Astrocyte (in vitro differentiated cells and primary cell): ENCODE measurements around the gene CLMP. TPM values are rescaled to one million over a fixed set of nuclear protein-coding genes. Genes with fewer than 3 reads are reported as not detected.

Experiments
- DNase-seq: peaks from one replicate; pipeline ENCODE4 v3.0.0-alpha.2; 2010; ENCODE audit warnings: low read depth
- FAIRE-seq: peaks from 2 replicates; lab custom pipeline; 2011; peaks lifted over from hg19 to GRCh38; lab: Jason Lieb, UNC
- H2AFZ ChIP-seq: 2 replicates; pipeline ENCODE4 v1.6.0; 2012; ENCODE audit warnings: low read depth, low read length, inconsistent platforms
- H3K27ac ChIP-seq: 2 replicates; pipeline ENCODE4 v1.5.1; 2011; ENCODE audit warnings: low read depth, low read length, inconsistent platforms
- H3K27me3 ChIP-seq: 2 replicates; pipeline ENCODE4 v1.6.0; 2011; ENCODE audit warnings: low read length, inconsistent platforms; ENCODE audit not compliant: insufficient read depth
- H3K36me3 ChIP-seq: 2 replicates; pipeline ENCODE4 v1.5.1; 2011; ENCODE audit warnings: low read length, inconsistent platforms; ENCODE audit not compliant: insufficient read depth
- H3K4me1 ChIP-seq: 2 replicates; pipeline ENCODE4 v1.5.1; 2011; ENCODE audit warnings: low read length, inconsistent platforms; ENCODE audit not compliant: insufficient read depth
- H3K4me2 ChIP-seq: 2 replicates; pipeline ENCODE4 v1.6.0; 2012; ENCODE audit warnings: low read length, inconsistent platforms
- H3K4me3 ChIP-seq: 2 replicates; pipeline ENCODE4 v1.5.1; 2011; ENCODE audit warnings: low read depth, mild to moderate bottlenecking, low read length, inconsistent platforms; ENCODE audit not compliant: insufficient read depth
- H3K79me2 ChIP-seq: 2 replicates; pipeline ENCODE4 v1.6.0; 2012; ENCODE audit warnings: mild to moderate bottlenecking, low read length, inconsistent platforms; ENCODE audit not compliant: insufficient read depth
- H3K9ac ChIP-seq: 2 replicates; pipeline ENCODE4 v1.6.0; 2012; ENCODE audit warnings: mild to moderate bottlenecking, low read length, inconsistent platforms
- H3K9me3 ChIP-seq: 2 replicates; pipeline ENCODE4 v1.5.1; 2012; ENCODE audit warnings: low read depth, mild to moderate bottlenecking, low read length, inconsistent platforms; ENCODE audit not compliant: insufficient read depth
- H4K20me1 ChIP-seq: 2 replicates; pipeline ENCODE4 v1.6.0; 2012; ENCODE audit warnings: low read length, inconsistent platforms; ENCODE audit not compliant: insufficient read depth
- H3K27ac Mint-ChIP-seq: one replicate; pipeline ENCODE4 v1.8.0; 2021; ENCODE audit warnings: mild to moderate bottlenecking, mixed read lengths; ENCODE audit not compliant: unreplicated experiment
- H3K27me3 Mint-ChIP-seq: one replicate; pipeline ENCODE4 v1.8.0; 2021; ENCODE audit warnings: low read depth, mixed read lengths; ENCODE audit not compliant: unreplicated experiment
- H3K36me3 Mint-ChIP-seq: one replicate; pipeline ENCODE4 v1.8.0; 2021; ENCODE audit warnings: low read depth, mixed read lengths; ENCODE audit not compliant: unreplicated experiment
- H3K4me1 Mint-ChIP-seq: one replicate; pipeline ENCODE4 v1.8.0; 2021; ENCODE audit warnings: low read depth, mixed read lengths; ENCODE audit not compliant: unreplicated experiment
- H3K4me3 Mint-ChIP-seq: one replicate; pipeline ENCODE4 v1.8.0; 2021; ENCODE audit warnings: mild to moderate bottlenecking, moderate library complexity, mixed read lengths; ENCODE audit not compliant: unreplicated experiment
- H3K9me3 Mint-ChIP-seq: one replicate; pipeline ENCODE4 v1.8.0; 2021; ENCODE audit warnings: mild to moderate bottlenecking, mixed read lengths; ENCODE audit not compliant: unreplicated experiment
- EZH2 ChIP-seq: IDR thresholded peaks from 2 replicates; pipeline ENCODE4 v1.6.1; 2012; ENCODE audit warnings: mild to moderate bottlenecking, low read length, inconsistent platforms; ENCODE audit not compliant: insufficient read depth
- total RNA-seq: library from RNA; stranded (reverse); gene quantifications from 2 replicates; pipeline ENCODE4 v1.2.1, GENCODE V29; 2021
- TF ChIP-seq, protein P1 (sequence below): IDR thresholded peaks from 2 replicates; pipeline ENCODE4 v1.5.1; 2011; ENCODE audit warnings: low read depth, mild to moderate bottlenecking, inconsistent platforms, low read length, moderate library complexity; ENCODE audit not compliant: insufficient read depth

The CLMP gene
- total RNA-seq, 1 donor from 2014 or later = 16.0 TPM

DNA sequence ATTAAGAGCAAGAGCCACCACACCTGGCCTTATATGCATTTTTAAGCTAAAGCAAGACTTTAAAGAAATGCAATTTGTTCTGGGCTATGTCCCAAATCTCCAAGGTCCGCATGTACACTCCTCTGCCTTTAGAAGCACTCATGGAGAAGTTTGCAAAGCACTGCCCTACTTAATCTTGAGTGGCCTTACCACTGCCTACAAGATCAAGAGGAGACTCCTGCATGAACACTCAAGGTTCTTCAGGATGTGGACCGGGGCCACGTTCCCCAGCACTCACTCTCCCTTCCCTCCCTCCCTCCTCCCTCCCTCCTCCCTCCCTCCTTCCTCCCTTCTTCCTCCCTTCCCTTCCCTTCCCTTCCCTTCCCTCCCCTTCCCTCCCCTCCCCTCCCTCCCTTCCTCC is 69.9 kb downstream of the CLMP start:
- Mint-ChIP-seq H3K27me3 (no peaks in the 10 kb centered on the region), H3K9me3 (no peaks in the 10 kb centered on the region), H3K4me3 (no peak overlapping the region), H3K36me3 (no peaks in the 10 kb centered on the region), H3K4me1 (peaks cover 15% of the 10 kb centered on the region), H3K27ac (no peak overlapping the region)
- H3K9me3 ChIP-seq = no peaks in the 10 kb centered on the region
- peaks cover 14% of the 10 kb centered on the region for H3K4me1 ChIP-seq
- no peak overlapping the region for H3K4me3 ChIP-seq
- H2AFZ ChIP-seq = no peak overlapping the region
- DNase-seq (no peak), FAIRE-seq (no peak)
- no peak overlapping the region for H3K4me2 ChIP-seq
- TF ChIP-seq, protein P1, sequence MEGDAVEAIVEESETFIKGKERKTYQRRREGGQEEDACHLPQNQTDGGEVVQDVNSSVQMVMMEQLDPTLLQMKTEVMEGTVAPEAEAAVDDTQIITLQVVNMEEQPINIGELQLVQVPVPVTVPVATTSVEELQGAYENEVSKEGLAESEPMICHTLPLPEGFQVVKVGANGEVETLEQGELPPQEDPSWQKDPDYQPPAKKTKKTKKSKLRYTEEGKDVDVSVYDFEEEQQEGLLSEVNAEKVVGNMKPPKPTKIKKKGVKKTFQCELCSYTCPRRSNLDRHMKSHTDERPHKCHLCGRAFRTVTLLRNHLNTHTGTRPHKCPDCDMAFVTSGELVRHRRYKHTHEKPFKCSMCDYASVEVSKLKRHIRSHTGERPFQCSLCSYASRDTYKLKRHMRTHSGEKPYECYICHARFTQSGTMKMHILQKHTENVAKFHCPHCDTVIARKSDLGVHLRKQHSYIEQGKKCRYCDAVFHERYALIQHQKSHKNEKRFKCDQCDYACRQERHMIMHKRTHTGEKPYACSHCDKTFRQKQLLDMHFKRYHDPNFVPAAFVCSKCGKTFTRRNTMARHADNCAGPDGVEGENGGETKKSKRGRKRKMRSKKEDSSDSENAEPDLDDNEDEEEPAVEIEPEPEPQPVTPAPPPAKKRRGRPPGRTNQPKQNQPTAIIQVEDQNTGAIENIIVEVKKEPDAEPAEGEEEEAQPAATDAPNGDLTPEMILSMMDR = no peak
- no peak for TF ChIP-seq EZH2
- H3K79me2 ChIP-seq = peaks cover 20% of the 10 kb centered on the region
- no peaks in the 10 kb centered on the region for H3K27me3 ChIP-seq
- no peak overlapping the region for H3K9ac ChIP-seq
- no peak overlapping the region for H3K27ac ChIP-seq
- no peaks in the 10 kb centered on the region for H3K36me3 ChIP-seq
- H4K20me1 ChIP-seq = no peaks in the 10 kb centered on the region

GRCh38 chr11:123122852-123123251 is 72.2 kb downstream of the CLMP start:
- FAIRE-seq = no peak
- no peak overlapping the region for H3K27ac Mint-ChIP-seq

GRCh38 chr11:123122341-123122740 is 72.7 kb downstream of the CLMP start:
- Histone ChIP-seq H3K9me3 (no peaks in the 10 kb centered on the region), H2AFZ (peak overlapping the region; percentile 8), H3K4me3 (no peak overlapping the region), H3K27me3 (no peaks in the 10 kb centered on the region), H3K27ac (peak overlapping the region; percentile 2), H4K20me1 (no peaks in the 10 kb centered on the region), H3K79me2 (peaks cover 13% of the 10 kb centered on the region), H3K4me2 (peak overlapping the region; percentile 24), H3K9ac (peak overlapping the region; percentile 24), H3K4me1 (peaks cover 9% of the 10 kb centered on the region), H3K36me3 (no peaks in the 10 kb centered on the region)
- Mint-ChIP-seq H3K27ac (no peak overlapping the region), H3K27me3 (no peaks in the 10 kb centered on the region), H3K4me3 (no peak overlapping the region), H3K36me3 (no peaks in the 10 kb centered on the region), H3K9me3 (no peaks in the 10 kb centered on the region), H3K4me1 (peaks cover 12% of the 10 kb centered on the region)
- no peak for FAIRE-seq
- TF ChIP-seq EZH2 = no peak
- TF ChIP-seq, protein P1 = no peak
- peak; percentile 20 for DNase-seq

More at GRCh38 chr11:123122852-123123251, 72.2 kb downstream of the CLMP start:
- H3K27me3 ChIP-seq = no peaks in the 10 kb centered on the region
- no peaks in the 10 kb centered on the region for H3K9me3 Mint-ChIP-seq
- H3K9me3 ChIP-seq = no peaks in the 10 kb centered on the region
- no peaks in the 10 kb centered on the region for H4K20me1 ChIP-seq
- peak overlapping the region; percentile 24 for H3K4me2 ChIP-seq
- TF ChIP-seq EZH2 = no peak
- TF ChIP-seq, protein P1 = no peak
- H3K27ac ChIP-seq = peak overlapping the region; percentile 2
- H3K9ac ChIP-seq = peak overlapping the region; percentile 24
- no peak overlapping the region for H2AFZ ChIP-seq
- DNase-seq = no peak
- H3K4me1 ChIP-seq = peaks cover 9% of the 10 kb centered on the region
- H3K4me3 Mint-ChIP-seq = no peak overlapping the region
- H3K79me2 ChIP-seq = peaks cover 14% of the 10 kb centered on the region
- H3K36me3 ChIP-seq = no peaks in the 10 kb centered on the region
- no peak overlapping the region for H3K4me3 ChIP-seq
- H3K27me3 Mint-ChIP-seq = no peaks in the 10 kb centered on the region
- no peaks in the 10 kb centered on the region for H3K36me3 Mint-ChIP-seq
- H3K4me1 Mint-ChIP-seq = peaks cover 12% of the 10 kb centered on the region
